GM18867 (cell line): Measurements from ENCODE around the gene GNGT2.

Experiments
- ATAC-seq: cut with Tn5 transposase; IDR thresholded peaks from one replicate; pipeline ENCODE4 v1.9.1; 2021; ENCODE audit warnings: mild to moderate bottlenecking, moderate library complexity; ENCODE audit not compliant: unreplicated experiment

The GNGT2 gene

DNA sequence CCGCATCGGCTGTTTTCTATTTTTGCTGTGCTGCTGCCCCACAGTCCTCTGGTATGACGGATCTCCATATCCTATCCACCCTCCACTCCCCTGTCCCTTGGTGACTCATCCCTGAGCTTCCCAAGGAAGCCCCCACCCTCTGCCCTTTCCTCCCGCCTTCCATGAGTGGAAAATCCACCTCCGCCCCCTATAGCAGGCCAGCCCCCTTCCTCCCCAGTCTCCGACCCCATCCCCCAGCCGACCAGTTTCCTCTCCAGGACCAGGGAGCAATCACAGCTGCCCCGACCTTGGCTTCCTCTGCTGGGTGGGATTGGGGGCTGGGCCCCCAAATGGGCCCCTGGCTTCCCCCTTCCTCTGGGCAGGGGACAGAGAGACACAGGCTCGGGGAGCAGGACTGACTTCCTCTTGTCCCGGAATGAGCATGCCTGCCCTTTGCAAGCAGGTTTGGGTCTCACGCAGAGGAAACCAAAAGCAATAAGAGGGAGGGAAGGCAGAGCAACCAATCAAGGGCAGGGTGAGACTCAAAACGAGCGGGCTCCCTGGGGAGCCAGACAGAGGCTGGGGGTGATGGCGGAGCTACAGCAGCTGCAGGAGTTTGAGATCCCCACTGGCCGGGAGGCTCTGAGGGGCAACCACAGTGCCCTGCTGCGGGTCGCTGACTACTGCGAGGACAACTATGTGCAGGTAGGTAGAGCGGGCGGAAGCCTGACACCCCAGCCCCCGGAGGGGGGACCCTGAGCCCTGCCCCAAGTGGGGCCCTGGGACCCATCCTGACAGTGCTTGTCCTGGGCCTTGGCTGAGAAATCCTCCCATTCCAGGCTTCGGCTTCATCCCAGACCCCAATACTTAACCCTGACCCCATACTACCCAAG is at the start of gene GNGT2, which contains the start of gene ABI3:
Gene GNGT2, minus strand, starts transcription at position 417 of the 872 bp plus-strand sequence. CDS start 3,152 bp downstream, outside the sequence.
Gene ABI3, plus strand, starts transcription at position 550 of the 872 bp plus-strand sequence. Its CDS starts 18 bp downstream, at position 568.
- ATAC-seq: peak; percentile 82

- no peak for ATAC-seq
Measured at GRCh38 chr17:49259663-49260010, 49.3 kb upstream of the GNGT2 start.

- ATAC-seq: no peak
Measured at GRCh38 chr17:49258394-49258793, 48.0 kb upstream of the GNGT2 start.

DNA sequence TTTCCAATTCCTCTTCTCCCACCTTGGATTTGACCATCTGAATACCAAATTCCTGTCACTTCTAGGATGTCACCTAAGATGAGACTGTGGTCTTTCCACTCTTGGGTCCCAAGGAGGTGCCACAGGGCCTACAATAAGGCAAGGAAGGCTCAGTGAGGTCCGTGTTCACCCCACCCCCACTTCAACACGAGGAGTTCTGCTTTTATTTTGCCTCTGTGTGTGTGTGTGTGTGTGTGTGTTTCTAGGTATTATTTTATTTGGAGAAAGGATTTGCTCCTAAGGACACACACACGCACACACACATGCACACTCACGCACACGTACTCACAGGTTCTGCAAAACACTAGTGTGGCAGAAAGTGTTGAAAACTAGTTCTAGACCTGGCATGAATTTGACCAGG is 44.8 kb upstream of the GNGT2 start:
- ATAC-seq: no peak

DNA sequence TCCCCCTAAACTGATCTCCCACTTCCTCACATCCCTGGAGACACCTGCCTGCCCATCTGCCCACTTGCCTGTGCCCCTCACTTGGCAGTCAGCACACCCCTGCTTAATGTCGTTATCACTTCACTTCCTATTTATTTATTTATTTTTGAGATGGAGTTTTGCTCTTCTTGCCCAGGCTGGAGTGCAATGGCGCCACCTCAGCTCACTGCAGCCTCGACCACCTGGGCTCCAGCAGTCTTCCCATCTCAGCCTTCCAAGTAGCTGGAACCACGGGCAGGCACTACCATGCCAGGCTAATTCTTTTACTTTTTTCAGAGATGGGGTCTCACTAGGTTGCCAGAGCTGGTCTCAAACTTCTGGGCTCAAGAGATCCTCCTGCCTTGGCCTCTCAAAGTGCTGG is 43.7 kb upstream of the GNGT2 start:
- no peak for ATAC-seq

GRCh38 chr17:49252148-49252695 is 41.8 kb upstream of the GNGT2 start:
- ATAC-seq: no peak

GRCh38 chr17:49249890-49250522 is 39.6 kb upstream of the GNGT2 start:
- ATAC-seq: no peak

DNA sequence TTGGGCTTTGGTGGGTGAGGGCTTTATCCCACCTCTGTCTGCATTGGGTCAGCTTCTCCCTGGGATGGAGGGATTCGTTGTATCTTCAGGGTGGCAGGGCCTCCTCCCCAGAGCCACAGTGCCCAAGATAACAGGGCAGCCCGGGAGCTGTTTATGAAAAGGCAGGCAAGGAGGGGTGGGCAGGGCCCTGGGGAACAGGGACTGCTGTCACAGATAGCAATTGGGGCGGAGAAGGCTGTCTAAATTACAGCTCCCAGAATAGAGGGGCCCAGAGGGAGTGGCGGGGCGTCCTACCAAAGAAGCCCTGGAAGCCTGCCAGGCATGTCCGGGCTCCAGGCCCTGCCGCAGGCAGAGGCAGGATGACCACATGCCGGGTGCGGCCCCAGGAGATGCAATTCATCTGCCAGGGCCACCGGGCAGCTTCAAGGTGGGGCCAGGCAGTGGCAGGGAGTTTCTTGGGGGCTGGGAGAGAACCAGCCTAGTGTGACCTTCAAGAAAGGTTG is 39.0 kb upstream of the GNGT2 start:
- no peak for ATAC-seq

- no peak for ATAC-seq
Measured at GRCh38 chr17:49247944-49248343, 37.6 kb upstream of the GNGT2 start.

DNA sequence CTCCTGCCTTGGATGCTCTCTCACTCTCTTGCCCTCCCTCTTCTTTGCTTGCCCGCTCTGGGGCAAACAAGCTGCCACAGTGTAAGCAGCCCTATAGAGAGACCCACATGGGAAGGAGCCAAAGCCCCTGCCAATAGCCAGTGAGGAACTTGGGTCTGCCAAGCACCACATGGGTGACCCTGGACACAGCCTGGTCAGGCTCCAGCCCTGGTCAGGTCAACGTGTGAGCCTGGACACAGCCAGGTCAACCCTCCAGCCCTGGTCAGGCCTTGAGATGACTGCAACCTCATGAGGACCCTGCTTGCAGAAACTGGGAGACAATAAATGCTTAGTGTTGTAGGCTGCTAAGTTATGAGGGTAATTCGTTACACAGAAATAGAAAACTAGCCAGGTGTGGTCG is 34.5 kb upstream of the GNGT2 start:
- ATAC-seq: no peak

- no peak for ATAC-seq
Measured at GRCh38 chr17:49242813-49243212, 32.4 kb upstream of the GNGT2 start.

GRCh38 chr17:49241692-49242397 is 31.5 kb upstream of the GNGT2 start:
- ATAC-seq: no peak

DNA sequence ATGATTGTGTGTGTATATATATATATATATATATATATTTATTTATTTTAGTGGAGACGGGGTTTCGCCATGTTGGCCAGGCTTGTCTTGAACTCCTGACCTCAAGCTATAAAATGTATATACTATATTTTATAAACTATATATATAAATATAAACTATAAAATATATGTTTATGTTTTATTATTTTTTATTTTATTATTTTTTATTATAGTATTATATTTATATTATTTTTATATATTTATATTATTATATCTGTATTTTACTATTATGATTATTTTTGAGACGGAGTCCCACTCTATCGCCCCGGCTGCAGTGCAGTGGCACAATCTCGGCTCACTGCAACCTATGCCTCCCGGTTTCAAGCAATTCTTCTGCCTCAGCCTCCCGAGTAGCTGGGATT is 30.7 kb upstream of the GNGT2 start:
- no peak for ATAC-seq

- no peak for ATAC-seq
Measured at GRCh38 chr17:49240619-49241018, 30.2 kb upstream of the GNGT2 start.

GRCh38 chr17:49239963-49240362 is 29.6 kb upstream of the GNGT2 start:
- no peak for ATAC-seq

GRCh38 chr17:49235896-49236295 is 25.5 kb upstream of the GNGT2 start:
- no peak for ATAC-seq

- no peak for ATAC-seq
Measured at GRCh38 chr17:49234509-49235080, 24.2 kb upstream of the GNGT2 start.

DNA sequence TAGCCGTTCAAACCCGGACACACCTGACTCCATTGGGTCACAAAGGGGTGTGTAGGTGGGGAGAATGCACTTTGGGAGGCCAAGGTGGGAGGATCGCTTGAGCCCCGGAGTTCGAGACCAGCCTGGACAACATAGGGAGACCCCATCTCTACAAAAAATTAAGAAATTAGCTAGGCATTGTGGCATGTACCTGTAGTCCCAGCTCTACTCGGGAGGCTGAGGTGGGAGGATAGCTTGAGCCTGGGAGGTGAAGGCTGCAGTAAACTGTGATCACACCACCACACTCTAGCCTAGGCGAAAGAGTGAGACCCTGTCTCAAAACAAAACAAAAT is 21.2 kb upstream of the GNGT2 start:
- ATAC-seq: no peak

- peak; percentile 90 for ATAC-seq
Measured at GRCh38 chr17:49230636-49231562, 20.5 kb upstream of the GNGT2 start, which contains the start of gene PHOSPHO1. Gene PHOSPHO1 (minus strand): TSS chr17:49230787. CDS start chr17:49226691, 4,096 bp downstream.
